Measurements from ENCODE around the gene LZTR1.

The LZTR1 gene

DNA sequence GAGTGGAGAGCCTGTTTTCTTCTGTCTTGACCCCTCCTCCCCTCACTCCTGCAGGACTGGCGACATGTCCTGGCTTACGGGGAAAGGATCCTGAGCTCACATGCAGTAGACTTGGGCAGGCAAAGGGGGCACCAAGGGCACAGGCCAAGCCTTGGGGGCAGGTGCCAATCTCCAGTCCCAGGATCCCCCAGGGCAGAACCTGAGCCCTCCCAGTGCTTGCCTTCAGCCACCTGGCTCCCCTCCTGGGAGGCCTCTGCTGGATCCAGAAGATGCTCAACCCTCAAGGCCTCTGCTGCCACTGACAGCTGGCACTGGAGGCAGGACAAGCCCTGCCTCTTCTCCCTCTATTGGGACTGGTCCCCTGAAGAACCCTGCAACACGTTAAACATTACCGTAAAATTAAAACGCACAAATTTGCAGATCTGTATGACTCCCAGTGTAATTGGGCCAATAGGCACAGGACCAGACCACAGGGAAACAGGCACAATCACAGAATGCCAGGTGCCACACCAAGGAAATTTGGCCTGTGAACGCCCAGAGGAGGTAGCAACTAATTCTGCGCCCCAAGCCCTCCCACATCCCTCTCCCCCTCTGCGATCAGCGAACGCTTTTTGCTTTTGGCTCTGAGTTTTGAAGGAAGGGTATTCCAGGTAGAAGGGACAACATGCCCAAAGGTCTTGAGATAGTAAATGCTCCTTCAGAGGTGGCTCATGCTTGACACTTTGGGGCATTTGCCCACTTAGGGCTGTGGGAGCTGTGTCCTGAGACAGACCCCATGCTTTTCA is 967 bp upstream of the LZTR1 start:
- DNase-seq (ENCODE audit: low read depth) = no peak

DNA sequence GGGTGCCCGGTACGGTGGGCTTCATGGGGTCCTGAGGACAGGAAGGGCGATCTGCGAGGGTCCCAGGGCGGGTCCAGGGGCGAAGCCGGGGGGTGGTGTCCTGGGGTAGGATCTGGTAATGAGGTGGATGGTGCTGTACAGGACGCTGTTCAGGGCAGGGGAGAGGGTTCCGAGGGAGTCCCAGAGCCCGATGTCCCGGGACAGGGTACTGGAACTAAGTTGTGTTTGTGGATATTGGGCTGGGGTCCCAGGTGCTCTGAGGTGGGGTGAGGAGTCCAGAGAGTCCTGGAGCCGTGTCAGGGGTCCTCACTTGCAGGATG is 426 bp downstream of the LZTR1 start:
- DNase-seq (ENCODE audit: low read depth) = no peak

DNA sequence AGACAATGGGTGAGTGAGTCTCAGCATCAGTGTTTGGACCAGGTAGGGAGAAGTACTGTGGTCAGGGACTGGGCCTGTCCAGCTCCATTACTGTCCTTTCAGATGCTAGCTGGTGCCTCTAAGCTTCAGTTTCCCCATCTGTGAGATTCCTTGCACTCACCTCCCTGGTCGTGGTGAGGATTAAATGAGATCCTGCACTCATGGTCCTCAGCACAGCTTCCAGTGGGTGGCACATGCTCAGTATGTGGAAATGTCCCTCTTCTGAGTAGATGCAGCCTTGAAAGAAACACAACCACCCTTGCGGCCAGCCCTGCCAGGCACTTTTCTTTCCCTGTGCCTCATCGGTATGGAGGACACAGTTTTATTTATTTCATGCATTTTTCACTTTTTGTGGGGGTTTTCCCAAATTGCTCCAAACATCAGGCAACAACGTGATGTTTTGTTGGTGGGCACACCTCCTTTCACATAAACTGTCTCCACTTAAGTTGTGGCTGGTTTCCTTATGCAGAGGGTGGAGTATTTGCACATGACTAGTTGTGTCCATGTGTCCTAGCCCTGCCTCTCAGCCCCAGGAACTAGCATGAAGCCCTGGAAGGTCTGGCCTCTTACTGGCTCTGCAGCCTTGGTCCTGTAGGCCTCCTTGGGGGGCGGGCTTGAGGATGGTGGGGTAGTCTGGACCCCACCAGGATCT is 1.1 kb downstream of the LZTR1 start:
- no peak for DNase-seq (ENCODE audit: low read depth)

DNA sequence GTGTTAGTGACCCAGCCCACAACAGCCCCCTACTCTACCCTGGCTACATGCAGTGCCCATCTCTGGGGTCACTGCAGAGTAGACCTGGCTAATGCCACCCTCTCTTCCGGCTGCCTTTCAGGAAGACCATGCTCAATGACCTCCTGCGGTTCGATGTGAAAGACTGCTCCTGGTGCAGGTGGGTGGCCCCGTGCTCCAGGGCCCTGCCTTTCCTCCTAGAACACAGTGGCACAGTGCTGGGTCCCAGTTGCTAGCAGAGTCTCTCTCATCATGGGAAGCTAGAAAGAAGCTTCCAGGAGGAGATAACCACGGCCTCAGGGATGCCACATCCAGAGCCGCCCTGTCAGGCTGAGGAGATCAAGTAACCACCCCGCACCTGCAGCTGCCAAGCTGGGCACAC is 3.6 kb downstream of the LZTR1 start:
- DNase-seq (ENCODE audit: low read depth) = no peak

DNA sequence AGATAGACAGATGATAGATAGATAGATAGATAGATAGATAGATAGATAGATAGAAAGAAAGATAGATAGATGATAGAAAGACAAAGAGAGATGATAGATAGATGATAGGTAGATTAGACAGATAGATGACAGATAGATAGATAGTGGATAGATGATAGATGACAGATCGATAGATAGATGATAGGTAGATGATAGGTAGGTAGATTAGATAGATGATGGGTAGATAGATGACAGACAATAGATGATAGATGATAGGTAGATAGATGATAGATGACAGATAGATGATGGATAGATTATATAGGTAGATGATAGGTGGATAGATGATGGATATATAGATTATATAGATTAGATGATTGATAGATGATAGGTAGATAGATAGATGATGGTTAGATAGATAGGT is 4.3 kb downstream of the LZTR1 start:
- DNase-seq (ENCODE audit: low read depth) = no peak

DNA sequence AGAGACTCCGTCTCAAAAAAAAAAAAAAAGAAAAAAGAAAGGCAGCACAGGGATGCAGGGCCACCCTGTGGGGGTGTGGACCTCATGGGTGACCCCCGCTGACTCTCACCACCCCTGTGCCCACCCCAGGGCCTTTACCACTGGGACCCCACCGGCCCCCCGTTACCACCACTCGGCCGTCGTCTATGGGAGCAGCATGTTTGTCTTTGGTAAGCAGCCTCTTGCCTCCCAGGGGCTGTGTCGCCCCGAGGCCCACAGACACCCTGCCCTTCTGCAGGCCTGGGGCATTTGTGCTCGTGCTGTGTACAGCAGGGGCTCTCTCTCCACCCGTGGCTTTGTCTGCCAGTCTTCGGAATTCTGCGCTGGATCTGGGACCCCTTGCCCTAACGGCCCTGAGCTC is 5.3 kb downstream of the LZTR1 start:
- DNase-seq (ENCODE audit: low read depth) = no peak

DNA sequence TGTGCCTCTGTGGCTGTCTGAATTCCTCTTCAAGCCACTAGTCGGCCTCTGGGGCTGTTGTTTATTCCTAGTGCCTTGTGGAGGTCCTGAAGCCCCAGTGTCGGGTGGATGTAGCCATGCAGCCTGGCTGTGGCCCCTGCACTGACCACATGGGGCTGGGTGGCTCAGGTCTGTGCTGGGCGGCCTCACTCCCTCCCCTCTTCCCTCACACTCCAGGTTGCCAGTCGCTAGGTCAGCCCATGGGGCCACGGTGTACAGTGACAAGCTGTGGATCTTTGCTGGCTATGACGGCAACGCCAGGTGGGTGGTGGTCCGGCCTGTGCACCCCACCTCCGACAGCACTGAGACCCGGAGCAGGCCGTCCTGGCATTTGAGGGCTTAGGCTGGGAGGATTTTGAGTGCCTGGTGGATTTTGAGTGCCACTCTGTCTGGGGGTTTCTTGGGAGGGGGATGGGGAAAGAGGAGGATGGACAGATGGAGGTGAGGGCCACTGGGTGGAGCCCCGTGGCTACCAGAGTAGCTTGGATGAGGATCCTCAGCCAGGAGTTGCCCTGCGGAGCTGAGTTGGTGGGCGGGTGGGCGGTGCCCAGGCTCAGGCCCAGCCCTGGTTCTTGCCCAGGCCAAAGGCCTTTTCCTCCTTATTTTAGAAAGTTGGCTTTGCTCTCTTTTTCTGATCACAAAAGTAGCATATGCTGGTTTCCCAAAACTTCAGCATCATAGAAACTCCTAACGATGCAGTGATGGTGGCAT is 6.7 kb downstream of the LZTR1 start:
- no peak for DNase-seq (ENCODE audit: low read depth)

DNA sequence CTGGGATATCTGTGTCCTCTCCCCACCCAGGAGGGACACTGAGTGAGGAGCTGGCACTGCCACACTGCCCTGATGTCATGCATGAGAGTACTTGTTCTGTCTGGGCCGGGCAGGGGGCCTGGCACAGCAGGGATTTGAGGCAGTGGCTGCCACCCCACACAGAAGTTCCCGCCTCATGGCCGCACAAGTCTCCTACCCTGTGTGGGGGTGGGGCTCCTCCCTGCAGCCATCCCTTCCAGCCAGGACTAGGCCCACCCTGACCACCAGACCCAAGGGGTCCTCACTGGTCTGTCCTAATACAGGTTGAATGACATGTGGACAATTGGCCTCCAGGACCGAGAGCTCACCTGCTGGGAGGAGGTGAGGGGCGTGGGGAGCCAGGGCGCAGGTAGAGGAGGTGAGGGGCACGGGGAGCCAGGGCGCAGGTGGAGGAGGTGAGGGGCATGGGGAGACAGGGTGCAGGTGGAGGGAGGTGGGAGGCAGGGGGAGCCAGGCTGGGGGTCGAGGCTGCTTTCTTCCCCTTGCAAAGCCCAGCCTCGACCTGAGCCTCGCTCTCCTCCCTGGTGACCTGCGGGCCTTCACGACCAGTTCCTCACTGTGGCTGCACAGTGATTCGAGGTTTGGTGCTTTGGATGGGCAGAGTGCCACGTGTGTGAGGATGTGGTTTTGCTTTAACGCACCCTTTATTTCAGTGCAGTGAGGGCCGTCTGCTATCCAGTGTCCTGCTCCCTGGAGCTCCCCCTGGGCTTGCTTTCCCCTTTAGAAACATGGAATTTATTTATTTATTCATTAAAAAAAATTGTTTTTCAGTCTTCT is 7.4 kb downstream of the LZTR1 start:
- no peak for DNase-seq (ENCODE audit: low read depth)

DNA sequence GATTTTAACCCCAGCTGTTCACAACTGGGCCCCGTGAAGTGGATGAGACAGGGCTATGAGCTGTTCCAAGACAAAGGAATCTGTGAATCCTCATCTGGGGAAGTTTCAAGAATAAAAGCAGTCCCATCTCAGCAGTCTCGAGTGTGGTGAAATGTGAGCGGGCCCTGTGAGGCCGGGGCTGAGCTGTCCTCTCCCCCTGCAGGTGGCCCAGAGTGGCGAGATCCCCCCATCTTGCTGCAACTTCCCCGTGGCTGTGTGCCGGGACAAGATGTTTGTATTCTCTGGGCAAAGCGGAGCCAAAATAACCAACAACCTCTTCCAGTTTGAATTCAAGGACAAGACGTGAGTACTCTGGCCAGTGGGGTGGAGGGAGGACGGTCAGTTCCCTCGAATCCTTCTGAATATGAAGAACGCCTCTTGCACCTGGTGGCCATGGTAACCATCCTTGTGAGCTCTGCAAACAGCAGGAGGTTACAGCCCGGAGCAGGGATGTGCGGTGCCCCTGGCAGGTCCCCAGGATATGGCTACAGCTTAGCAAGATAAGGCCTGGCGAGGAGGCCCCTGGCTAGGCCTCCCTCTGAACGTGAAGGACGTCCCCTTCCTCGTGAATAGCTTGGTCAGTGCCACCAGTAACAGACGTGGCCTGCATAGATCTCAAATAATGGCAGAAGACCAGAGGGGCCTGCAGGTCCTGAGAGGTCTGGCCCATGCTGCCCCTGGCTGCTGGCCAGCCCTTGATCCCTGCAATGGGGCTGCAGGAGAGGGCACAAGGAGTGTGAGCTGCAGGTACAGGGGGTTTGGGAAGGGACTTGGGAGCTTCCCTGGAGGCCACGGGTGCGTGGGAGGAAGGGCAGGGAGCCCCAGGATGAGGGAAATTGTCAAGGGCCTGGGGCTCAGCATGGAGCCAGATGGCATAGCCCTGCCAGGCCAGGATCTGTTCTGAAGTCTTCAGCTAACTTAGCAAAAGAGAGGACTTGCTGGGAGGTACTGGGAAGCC is 8.4 kb downstream of the LZTR1 start:
- no peak for DNase-seq (ENCODE audit: low read depth)

DNA sequence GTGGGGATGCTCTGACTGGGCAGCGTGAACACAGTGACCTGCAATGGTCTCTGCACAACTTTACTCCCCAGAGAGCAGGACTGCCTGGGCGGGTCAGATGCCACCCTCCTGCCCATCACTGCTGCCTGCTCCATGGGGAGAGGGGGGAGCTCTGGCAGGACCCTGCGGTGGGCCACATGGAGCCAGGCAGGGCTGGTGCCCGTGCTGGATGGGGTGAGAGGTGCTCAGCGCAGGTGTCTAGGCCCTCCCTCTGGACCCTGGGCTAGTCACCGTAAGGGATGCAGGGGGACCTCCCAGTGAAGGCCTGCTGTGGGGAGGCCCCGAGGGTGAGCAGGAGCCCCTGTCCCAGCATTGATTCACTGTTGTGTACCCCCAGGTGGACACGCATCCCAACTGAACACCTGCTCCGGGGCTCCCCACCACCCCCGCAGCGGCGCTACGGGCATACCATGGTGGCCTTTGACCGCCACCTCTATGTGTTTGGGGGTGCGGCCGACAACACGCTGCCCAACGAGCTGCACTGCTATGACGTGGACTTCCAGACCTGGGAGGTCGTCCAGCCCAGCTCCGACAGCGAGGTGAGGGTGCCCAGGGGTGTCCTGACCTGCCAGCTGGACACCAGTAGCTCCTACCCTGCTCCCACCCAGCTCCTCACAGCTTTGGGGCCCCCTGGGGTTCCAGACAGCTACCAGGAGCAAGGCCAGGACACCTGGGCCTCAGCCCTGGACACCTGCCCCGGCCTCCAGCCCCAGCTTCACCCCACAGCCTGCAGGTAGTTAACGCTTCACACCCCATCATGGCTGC is 9.4 kb downstream of the LZTR1 start:
- DNase-seq (ENCODE audit: low read depth) = no peak

DNA sequence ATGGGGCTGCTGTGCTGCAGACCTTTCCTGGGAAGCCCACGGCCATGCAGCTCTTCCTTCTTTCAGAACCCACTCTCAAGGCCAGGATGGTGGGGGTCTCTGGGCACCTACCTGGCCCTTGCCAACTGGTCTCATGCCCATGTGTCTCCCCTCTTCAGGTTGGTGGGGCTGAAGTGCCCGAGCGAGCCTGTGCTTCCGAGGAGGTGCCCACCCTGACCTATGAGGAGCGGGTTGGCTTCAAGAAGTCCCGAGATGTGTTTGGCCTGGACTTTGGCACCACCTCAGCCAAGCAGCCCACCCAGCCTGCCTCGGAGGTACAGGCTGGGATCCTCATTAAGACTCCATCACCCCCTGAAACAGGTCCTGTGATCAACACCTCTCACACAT is 10.0 kb downstream of the LZTR1 start:
- no peak for DNase-seq (ENCODE audit: low read depth)

DNA sequence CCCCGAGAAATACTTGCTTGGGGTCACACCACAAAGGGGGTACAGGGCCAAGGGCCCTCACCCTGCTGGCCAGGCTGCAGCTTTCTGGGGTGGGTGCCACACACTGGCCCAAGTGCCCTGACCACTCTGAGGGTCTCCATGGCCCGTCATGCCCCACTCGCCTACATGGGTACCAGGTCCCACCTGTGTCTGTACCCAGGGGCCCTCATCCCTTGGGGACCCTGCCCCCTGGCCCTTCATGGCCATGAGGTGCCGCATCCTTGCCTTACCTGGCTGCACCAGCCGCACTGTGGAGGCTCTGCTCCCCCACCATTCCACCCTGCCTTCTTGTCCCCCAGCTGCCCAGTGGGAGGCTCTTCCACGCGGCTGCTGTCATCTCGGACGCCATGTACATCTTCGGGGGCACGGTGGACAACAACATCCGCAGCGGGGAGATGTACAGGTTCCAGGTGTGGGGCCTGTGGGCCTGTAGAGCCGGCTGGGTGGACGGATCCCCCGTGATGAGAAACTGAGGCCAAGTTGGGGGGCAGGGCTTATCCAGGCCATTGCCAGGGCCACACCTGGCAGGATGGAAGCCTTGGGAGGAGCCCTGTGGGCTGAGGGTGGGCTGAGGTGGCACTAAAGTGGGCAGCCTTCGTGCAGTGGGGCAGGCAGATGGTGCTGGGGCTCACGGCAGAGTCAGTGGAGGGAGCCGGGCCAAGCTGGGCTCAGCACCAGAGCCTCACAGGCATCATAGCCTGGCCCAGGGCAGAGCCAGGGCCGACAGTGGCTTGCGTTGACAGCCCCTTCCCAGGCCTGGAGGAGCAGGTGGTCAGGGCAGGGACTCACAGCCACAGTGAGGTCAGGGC is 10.6 kb downstream of the LZTR1 start:
- no peak for DNase-seq (ENCODE audit: low read depth)

DNA sequence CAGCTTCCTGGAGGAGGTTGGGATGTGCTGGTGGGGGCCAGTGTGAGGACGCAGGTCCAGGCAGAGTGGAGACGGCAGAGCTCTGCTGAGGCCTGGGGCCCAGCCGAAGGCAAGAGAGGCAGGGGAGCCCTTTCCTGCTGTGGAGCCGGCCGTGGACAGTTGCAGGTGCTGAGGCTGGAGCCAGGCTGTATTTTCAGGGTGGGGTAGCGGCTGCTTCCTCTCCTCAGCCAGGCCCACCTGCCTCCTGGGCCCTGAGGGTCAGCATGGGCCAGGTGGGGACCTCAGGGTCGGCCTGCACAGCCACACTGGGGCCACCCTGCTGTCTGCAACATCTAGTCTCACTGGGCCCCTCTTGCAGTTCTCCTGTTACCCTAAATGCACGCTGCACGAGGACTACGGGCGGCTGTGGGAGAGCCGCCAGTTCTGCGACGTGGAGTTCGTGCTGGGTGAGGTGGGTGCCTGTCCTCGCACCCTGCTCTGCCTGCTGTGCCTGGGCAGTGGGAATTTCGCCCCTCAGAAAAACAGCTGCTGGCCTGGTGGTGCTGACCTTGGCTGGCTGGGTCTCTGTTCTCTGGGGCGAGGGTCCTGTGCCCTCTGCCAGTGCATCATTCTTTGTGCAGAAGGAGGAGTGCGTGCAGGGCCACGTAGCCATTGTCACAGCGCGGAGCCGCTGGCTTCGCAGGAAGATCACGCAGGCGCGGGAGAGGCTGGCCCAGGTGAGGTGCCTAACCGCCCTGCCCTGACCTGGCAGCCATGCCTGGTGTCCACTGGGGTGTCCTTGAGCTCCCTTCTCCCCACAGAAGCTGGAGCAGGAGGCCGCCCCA is 11.4 kb downstream of the LZTR1 start:
- no peak for DNase-seq (ENCODE audit: low read depth)

DNA sequence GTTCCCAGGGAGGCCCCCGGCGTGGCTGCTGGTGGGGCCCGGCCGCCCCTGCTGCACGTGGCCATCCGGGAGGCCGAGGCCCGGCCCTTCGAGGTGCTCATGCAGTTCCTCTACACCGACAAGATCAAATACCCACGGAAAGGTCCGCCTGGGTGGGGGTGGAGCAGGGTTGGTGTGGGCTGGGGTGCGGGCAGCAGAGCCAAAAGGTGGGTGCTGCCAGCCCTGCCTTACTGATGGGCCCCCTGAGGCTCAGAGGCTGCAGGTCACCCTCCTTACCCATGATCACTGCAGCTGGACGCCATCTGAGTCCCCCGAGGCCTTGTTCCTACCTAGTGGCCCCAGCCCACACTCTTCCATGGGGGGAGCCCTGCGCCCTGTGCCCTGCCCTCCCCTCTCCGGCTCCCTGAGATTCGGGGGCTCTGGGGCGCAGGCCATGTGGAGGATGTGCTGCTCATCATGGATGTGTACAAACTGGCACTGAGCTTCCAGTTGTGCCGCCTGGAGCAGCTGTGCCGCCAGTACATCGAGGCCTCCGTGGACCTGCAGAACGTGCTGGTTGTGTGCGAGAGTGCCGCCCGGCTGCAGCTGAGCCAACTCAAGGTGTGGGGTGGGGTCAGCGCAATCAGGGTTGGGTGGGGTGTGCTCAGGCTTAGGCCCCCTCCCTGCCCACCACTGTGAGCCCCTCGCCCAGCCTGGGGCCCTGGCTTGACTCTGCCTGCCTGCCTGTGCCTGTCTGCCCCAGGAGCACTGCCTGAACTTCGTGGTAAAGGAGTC is 12.2 kb downstream of the LZTR1 start:
- DNase-seq (ENCODE audit: low read depth) = no peak

DNA sequence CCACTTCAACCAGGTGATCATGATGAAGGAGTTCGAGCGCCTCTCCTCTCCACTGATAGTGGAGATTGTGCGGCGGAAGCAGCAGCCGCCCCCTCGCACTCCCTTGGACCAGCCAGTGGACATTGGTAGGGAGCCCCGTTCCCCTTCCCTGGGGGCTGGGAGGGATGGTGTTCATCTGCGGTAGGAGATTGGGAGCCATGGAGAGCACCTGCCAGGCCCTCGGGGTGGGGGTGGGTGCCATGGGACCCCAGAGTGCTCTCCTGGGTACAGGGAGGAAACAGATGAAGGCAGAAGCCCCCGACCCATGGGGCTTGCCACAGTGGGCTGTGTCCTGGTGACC is 12.8 kb downstream of the LZTR1 start:
- no peak for DNase-seq (ENCODE audit: low read depth)

DNA sequence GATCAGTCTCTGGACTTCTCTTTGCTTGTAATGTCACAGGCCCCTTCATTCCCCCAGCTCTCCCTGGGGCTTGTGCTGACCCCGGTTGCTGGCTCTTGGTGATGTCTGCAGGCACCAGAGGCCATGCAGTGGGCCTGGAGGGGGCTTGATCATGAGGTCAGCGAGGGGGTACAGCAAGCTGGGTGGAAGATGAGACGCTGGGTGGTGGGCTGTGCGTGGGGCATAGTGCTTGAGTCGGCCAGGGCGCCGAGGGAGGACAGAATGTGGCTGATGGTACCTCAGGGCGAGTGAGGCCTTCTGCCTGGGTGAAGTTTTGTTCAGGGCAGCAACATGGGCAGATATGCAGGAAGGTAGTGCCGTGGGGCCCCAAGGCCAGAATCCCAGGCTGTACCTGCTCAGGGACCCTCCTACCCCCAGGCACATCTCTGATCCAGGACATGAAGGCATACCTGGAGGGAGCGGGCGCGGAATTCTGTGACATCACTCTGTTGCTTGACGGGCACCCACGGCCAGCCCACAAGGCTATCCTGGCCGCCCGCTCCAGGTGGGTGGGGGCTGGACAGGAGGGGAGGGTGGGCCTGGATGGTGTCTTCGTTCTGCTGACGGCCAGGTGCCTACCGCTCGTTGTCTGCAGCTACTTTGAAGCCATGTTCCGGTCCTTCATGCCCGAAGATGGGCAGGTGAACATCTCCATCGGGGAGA is 13.4 kb downstream of the LZTR1 start:
- no peak for DNase-seq (ENCODE audit: low read depth)

DNA sequence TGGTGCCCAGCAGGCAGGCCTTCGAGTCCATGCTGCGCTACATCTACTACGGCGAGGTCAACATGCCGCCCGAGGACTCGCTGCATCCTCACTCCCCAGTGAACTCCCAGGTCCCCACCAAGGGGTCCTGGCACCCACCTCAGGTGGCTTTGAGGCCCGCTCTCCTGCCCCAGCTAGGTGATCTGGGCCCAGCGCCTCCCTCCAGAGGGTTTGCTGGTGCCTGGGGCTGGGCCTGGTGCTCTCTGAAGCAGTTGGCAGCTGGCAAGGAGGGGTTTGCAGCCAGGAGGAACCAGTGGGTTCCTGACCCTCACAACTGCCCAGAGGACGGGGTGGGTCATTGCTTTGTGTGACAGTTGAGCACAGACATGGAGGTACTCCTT is 13.9 kb downstream of the LZTR1 start:
- no peak for DNase-seq (ENCODE audit: low read depth)
